Activated T-cell treated with anti-CD3 and anti-CD28 coated beads, Interleukin-2, amount 50 U/mL, for 72 hours (primary cell): ENCODE data around the gene KIF22. TPM values are rescaled to one million over a fixed set of nuclear protein-coding genes. Genes with fewer than 3 reads are reported as not detected.

Source experiments
- ATAC-seq, 2 donors: fragments of 150-1000 bp; cut with Tn5 transposase; replicated peaks in 1 of 2; 2 replicates each; pipeline ENCODE4 v1.10.0; 2021; ENCODE audit warnings: moderate library complexity in 2 of 2, mild to moderate bottlenecking in 1 of 2
- DNase-seq, 2 donors: peaks; one replicate each; pipeline ENCODE4 v3.0.0; 2021 to 2022; ENCODE audit warnings: mixed read lengths in 1 of 2
- H3K27ac Mint-ChIP-seq: one replicate; pipeline ENCODE4 v1.8.0; 2022; ENCODE audit warnings: mild to moderate bottlenecking, moderate library complexity, mixed read lengths
- H3K27me3 Mint-ChIP-seq: one replicate; pipeline ENCODE4 v1.8.0; 2022; ENCODE audit warnings: low read depth, mixed read lengths
- H3K36me3 Mint-ChIP-seq, 2 donors: one replicate each; pipeline ENCODE4 v1.8.0; 2022; ENCODE audit warnings: mixed read lengths in 2 of 2, mild to moderate bottlenecking in 1 of 2; ENCODE audit not compliant: insufficient read depth in 2 of 2
- H3K4me1 Mint-ChIP-seq: one replicate; pipeline ENCODE4 v1.8.0; 2022; ENCODE audit warnings: low read depth, mixed read lengths
- H3K4me3 Mint-ChIP-seq, 2 donors: one replicate each; pipeline ENCODE4 v1.8.0; 2022; ENCODE audit warnings: mild to moderate bottlenecking in 2 of 2, mixed read lengths in 2 of 2, moderate library complexity in 2 of 2
- H3K9me3 Mint-ChIP-seq, 2 donors: one replicate each; pipeline ENCODE4 v1.8.0; 2022; ENCODE audit warnings: mixed read lengths in 2 of 2
- total RNA-seq, 2 donors: library from RNA; stranded (reverse); gene quantifications; one replicate each; pipeline ENCODE4 v1.2.3, GENCODE V29; 2022

Gene KIF22
- total RNA-seq, 2 donors from 2014 or later, result 153 to 180 TPM

DNA sequence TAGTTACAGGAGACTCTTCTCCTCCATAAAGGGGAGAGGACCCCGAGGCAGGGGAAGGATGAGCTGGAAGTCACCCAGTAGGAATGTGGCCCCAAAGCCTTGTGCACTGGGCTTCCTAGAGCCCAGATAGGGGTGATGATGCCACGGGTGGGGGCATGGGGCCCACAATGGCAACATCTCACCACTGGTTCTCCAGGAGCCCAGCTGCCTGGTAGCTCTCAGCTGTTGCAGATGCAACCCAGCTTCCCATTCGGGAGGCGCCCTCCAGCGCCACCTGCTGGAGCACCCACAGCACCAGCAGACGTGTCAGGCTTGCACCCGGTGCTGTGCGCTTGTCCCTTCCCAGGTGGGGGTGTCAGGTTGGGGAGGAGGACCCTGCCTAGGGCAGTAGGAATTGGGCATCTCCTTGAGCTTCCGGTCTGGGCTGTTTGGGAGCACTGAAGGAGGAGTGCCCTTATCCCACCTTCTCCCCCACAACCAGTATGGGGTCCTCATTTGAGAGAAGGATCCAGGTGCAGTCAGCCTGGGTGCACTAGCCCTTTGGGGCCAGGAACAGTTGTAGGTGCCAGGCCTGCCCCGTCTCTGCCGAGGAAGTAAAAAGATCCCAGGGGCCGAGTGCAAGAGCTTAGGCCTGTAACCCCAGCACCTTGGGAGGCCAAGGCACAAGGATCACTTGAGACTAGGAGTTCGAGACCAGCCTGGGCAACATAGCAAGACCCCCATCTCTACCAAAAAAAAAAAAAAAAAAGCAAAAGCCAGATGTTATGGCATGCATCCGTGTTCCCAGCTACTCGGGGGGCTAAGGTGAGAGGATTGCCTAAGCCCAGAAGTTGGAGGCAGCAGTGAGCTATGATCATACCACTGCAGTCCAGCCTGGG lies 58.1 kb downstream of the KIF22 start:
- DNase-seq, result peak; percentile 83 to 88
- Mint-ChIP-seq H3K27ac (no peak overlapping the region), H3K27me3 (no peaks in the 10 kb centered on the region), H3K9me3 (no peaks in the 10 kb centered on the region), H3K36me3 (peaks cover 5 to 21% of the 10 kb centered on the region in 2 donors), H3K4me3 (no peak overlapping the region), H3K4me1 (peaks cover 8% of the 10 kb centered on the region)
- ATAC-seq, result peak; percentile 88 to 94

- H3K36me3 Mint-ChIP-seq, result peaks cover 3 to 21% of the 10 kb centered on the region in 2 donors
- H3K4me3 Mint-ChIP-seq, result no peak overlapping the region
Measured at GRCh38 chr16:29849505-29849904, 59.0 kb downstream of the KIF22 start.

DNA sequence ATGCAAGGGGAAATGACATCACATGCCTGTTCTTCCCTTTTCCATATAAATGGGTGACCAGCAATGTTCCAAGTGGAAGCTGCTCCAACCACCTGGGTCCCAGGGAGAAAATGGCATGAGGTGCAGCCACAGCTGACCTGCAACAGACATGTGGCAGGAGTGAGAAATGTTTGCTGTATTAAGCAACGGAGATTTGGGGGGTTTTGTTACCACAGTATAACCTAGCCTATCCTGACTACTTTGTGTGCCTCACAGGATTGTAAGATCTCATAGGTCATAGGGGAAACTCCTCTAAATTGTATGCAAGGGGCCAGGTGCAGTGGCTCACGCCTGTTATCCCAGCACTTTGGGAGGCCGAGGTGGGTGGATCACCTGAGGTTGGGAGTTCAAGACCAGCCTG lies 60.4 kb downstream of the KIF22 start:
- no peaks in the 10 kb centered on the region for H3K27me3 Mint-ChIP-seq
- H3K9me3 Mint-ChIP-seq, result no peaks in the 10 kb centered on the region
- no peak for DNase-seq
- peaks cover 8% of the 10 kb centered on the region for H3K4me1 Mint-ChIP-seq
- no peak overlapping the region for H3K27ac Mint-ChIP-seq
- H3K4me3 Mint-ChIP-seq, result no peak overlapping the region
- peaks cover 3 to 14% of the 10 kb centered on the region in 2 donors for H3K36me3 Mint-ChIP-seq
- ATAC-seq, result no peak

More at GRCh38 chr16:29849505-29849904, 59.0 kb downstream of the KIF22 start:
- ATAC-seq, result no peak
- peaks cover 8% of the 10 kb centered on the region for H3K4me1 Mint-ChIP-seq
- H3K27ac Mint-ChIP-seq, result no peak overlapping the region
- DNase-seq, result no peak
- H3K9me3 Mint-ChIP-seq, result no peaks in the 10 kb centered on the region
- H3K27me3 Mint-ChIP-seq, result no peaks in the 10 kb centered on the region

DNA sequence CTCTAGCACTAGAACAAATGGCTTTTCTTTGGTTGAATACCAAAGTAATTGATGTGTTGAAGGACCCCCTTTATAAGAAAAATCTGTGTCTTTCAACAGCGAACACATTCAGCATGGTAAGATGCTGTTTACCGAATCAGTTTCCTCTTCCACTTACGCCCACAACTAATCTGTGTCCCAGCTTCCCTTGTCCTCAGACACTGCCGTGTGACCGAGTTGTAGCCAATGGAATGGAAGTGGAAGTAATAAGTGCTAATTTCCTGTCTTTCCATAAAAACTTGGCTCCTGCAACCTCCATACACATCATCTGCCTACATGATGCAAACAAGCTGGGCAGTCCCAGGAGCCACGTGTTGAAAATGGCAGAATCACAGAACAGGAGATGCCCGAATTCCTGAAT lies 62.1 kb downstream of the KIF22 start:
- no peak for DNase-seq
- Mint-ChIP-seq H3K4me3 (no peak overlapping the region), H3K27ac (no peak overlapping the region), H3K36me3 (peaks cover 0 to 8% of the 10 kb centered on the region in 2 donors), H3K9me3 (no peaks in the 10 kb centered on the region), H3K27me3 (no peaks in the 10 kb centered on the region), H3K4me1 (peaks cover 8% of the 10 kb centered on the region)
- ATAC-seq, result no peak

GRCh38 chr16:29854520-29855100 lies 64.1 kb downstream of the KIF22 start:
- Mint-ChIP-seq H3K36me3 (peaks cover 4 to 8% of the 10 kb centered on the region in 2 donors), H3K4me3 (no peak overlapping the region), H3K27me3 (no peaks in the 10 kb centered on the region), H3K4me1 (no peaks in the 10 kb centered on the region), H3K27ac (no peak overlapping the region), H3K9me3 (no peaks in the 10 kb centered on the region)
- DNase-seq, result no peak
- peak; percentile 36 to 49 for ATAC-seq

Other genes starting within 250 kb of the KIF22 start
- gene SPN, start 127.5 kb upstream of the KIF22 start, total RNA-seq, result 10 to 100 TPM; 77.4 to 84.4 TPM
- 1 to 10 TPM; 4.5 to 5.6 TPM for gene QPRT, start 111.6 kb upstream of the KIF22 start, total RNA-seq
- gene C16orf54, start 44.8 kb upstream of the KIF22 start, total RNA-seq, result 10 to 100 TPM; 23.7 to 25.9 TPM
- not detected for gene ZG16, start 12.5 kb upstream of the KIF22 start, total RNA-seq
- gene MAZ, start 15.8 kb downstream of the KIF22 start, total RNA-seq, result 100 to 1,000 TPM; 266 to 329 TPM
- gene PRRT2, start 21.4 kb downstream of the KIF22 start, total RNA-seq, result 1 to 10 TPM; 2.4 to 2.8 TPM
- 10 to 100 TPM; 14.8 to 17.8 TPM for gene PAGR1, start 25.4 kb downstream of the KIF22 start, total RNA-seq
- gene MVP, start 29.7 kb downstream of the KIF22 start, total RNA-seq, result 100 to 1,000 TPM; 148 to 161 TPM
- 10 to 100 TPM; 48.7 to 56.0 TPM for gene CDIPT, start 72.5 kb downstream of the KIF22 start, total RNA-seq
- gene SEZ6L2, start 108.8 kb downstream of the KIF22 start, total RNA-seq, result under 1 TPM; 0.31 to 0.44 TPM
- gene ASPHD1, start 109.7 kb downstream of the KIF22 start, total RNA-seq, result under 1 TPM; 0.82 to 0.93 TPM
- 10 to 100 TPM; 45.3 to 46.8 TPM for gene KCTD13, start 135.5 kb downstream of the KIF22 start, total RNA-seq
- 10 to 100 TPM; 84.5 to 84.7 TPM for gene TMEM219, start 171.3 kb downstream of the KIF22 start, total RNA-seq
- 10 to 100 TPM; 31.1 to 35.0 TPM for gene TAOK2, start 183.1 kb downstream of the KIF22 start, total RNA-seq
- gene HIRIP3, start 204.9 kb downstream of the KIF22 start, total RNA-seq, result 10 to 100 TPM; 38.8 to 45.8 TPM
- 100 to 1,000 TPM in 1 of 2 donors, 10 to 100 TPM in 1; 98.5 to 116 TPM for gene INO80E, start 205.5 kb downstream of the KIF22 start, total RNA-seq
- gene DOC2A, start 220.3 kb downstream of the KIF22 start, total RNA-seq, result under 1 TPM in 1 of 2 donors, not detected in 1; 0.43 TPM
- gene C16orf92, start 232.4 kb downstream of the KIF22 start, total RNA-seq, result not detected
- 1 to 10 TPM; 4.5 to 6.9 TPM for gene TLCD3B, start 240.5 kb downstream of the KIF22 start, total RNA-seq